Activated CD8-positive, alpha-beta memory T cell treated with anti-CD3 and anti-CD28 coated beads, Interleukin-2, amount 10 ng/mL, durations not matched to agents 7 days and 5 days (primary cell): ENCODE data around the gene TNS3. TPM values are rescaled to one million over a fixed set of nuclear protein-coding genes. Genes with fewer than 3 reads are reported as not detected.

ENCODE experiments used
- ATAC-seq: fragments of 150-1000 bp; cut with Tn5 transposase; one replicate; pipeline ENCODE4 v1.10.0; 2021; ENCODE audit warnings: moderate library complexity
- CTCF ChIA-PET: fragments of 350-600 bp; sonication (Branson Sonifier 250); formaldehyde crosslinking; loops from one replicate; lab custom pipeline; 2021; ENCODE audit warnings: antibody characterized with exemption; lab: Charles Lee
- DNase-seq: peaks from one replicate; pipeline ENCODE4 v3.0.0-alpha.2; 2020
- H3K27ac Mint-ChIP-seq: one replicate; pipeline ENCODE4 v1.8.0; 2021; ENCODE audit warnings: mild to moderate bottlenecking, mixed read lengths
- H3K27me3 Mint-ChIP-seq: one replicate; pipeline ENCODE4 v1.8.0; 2021; ENCODE audit warnings: mixed read lengths
- H3K36me3 Mint-ChIP-seq: one replicate; pipeline ENCODE4 v1.8.0; 2021; ENCODE audit warnings: mild to moderate bottlenecking, mixed read lengths
- H3K4me1 Mint-ChIP-seq: one replicate; pipeline ENCODE4 v1.8.0; 2021; ENCODE audit warnings: mixed read lengths
- H3K4me3 Mint-ChIP-seq: one replicate; pipeline ENCODE4 v1.8.0; 2021; ENCODE audit warnings: mild to moderate bottlenecking, moderate library complexity, mixed read lengths
- H3K9me3 Mint-ChIP-seq: one replicate; pipeline ENCODE4 v1.8.0; 2022; ENCODE audit warnings: low read depth, mixed read lengths
- total RNA-seq, 2 experiments: library from RNA; stranded (reverse); gene quantifications; one replicate each; pipeline ENCODE4 v1.2.3, GENCODE V29; 2021

Gene TNS3
- total RNA-seq, 2 experiments from 2014 or later = 0.23 to 2.6 TPM

- no peak for DNase-seq
- no peaks in the 10 kb centered on the region for H3K27me3 Mint-ChIP-seq
- H3K27ac Mint-ChIP-seq = no peak overlapping the region
- ATAC-seq = no peak
- no peaks in the 10 kb centered on the region for H3K4me1 Mint-ChIP-seq
- no peaks in the 10 kb centered on the region for H3K9me3 Mint-ChIP-seq
- H3K4me3 Mint-ChIP-seq = no peak overlapping the region
- CTCF ChIA-PET = no interaction called here
- H3K36me3 Mint-ChIP-seq = no peaks in the 10 kb centered on the region
Measured at GRCh38 chr7:47402941-47403866, 178.7 kb downstream of the TNS3 start.

GRCh38 chr7:47401611-47402570 lies 180.0 kb downstream of the TNS3 start:
- no peaks in the 10 kb centered on the region for H3K9me3 Mint-ChIP-seq
- H3K4me3 Mint-ChIP-seq = no peak overlapping the region
- no peaks in the 10 kb centered on the region for H3K27me3 Mint-ChIP-seq
- H3K27ac Mint-ChIP-seq = no peak overlapping the region
- no peak for DNase-seq
- no peak for ATAC-seq
- CTCF ChIA-PET = interaction anchor here (1.0 kb wide), 1 partner anchor 9 kb away, joined by 3 read pairs; no protein-coding TSS in a partner anchor
- H3K4me1 Mint-ChIP-seq = no peaks in the 10 kb centered on the region
- no peaks in the 10 kb centered on the region for H3K36me3 Mint-ChIP-seq

DNA sequence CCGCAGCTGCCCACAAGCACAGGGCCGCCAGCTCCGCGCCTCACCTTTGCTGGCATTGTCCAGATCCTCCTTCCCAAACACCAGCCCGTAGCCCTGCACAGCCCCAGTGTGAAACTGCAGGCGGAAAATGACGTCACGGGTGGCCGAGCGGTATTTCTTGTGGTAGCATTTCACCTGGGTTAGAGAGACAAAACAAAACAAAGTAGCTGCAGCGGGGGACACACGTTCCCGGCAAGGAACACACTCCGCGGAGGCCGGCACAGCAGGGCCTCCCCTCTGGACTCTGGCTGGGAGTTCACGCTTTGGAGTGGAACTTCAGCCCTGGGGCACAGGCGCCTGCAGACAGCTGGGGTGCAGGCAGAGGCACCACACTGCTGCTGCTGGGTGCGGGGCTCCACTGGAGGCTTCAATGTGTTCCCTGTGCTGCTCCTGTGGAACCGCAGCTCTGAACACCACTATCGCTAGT lies 181.1 kb downstream of the TNS3 start:
- no peaks in the 10 kb centered on the region for H3K4me1 Mint-ChIP-seq
- CTCF ChIA-PET = interaction anchor here (1.0 kb wide), 1 partner anchor 10 kb away, joined by 3 read pairs; no protein-coding TSS in a partner anchor
- ATAC-seq = no peak
- H3K36me3 Mint-ChIP-seq = no peaks in the 10 kb centered on the region
- no peak overlapping the region for H3K4me3 Mint-ChIP-seq
- no peak overlapping the region for H3K27ac Mint-ChIP-seq
- no peak for DNase-seq
- H3K27me3 Mint-ChIP-seq = no peaks in the 10 kb centered on the region
- no peaks in the 10 kb centered on the region for H3K9me3 Mint-ChIP-seq

DNA sequence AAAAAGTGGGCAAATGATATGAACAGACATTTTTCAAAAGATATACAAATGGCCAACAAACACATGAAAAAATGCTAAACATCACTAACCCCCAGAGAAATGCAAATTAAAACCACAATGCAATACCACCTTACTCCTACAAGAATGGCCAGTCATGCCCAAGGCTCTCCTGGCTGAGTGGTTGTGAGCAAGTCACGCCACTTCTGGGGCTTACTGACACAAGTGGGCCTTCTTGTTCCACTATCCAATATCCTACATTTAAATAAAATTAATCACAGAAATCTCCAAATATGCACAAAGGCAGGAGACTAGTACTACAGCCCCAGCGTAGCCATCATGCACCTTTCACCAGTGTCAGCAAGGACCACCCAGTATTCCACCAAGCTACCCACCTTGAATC lies 181.9 kb downstream of the TNS3 start:
- Mint-ChIP-seq H3K4me1 (no peaks in the 10 kb centered on the region), H3K36me3 (no peaks in the 10 kb centered on the region), H3K4me3 (no peak overlapping the region), H3K9me3 (no peaks in the 10 kb centered on the region), H3K27me3 (no peaks in the 10 kb centered on the region), H3K27ac (no peak overlapping the region)
- no peak for ATAC-seq
- no peak for DNase-seq
- CTCF ChIA-PET = no interaction called here

DNA sequence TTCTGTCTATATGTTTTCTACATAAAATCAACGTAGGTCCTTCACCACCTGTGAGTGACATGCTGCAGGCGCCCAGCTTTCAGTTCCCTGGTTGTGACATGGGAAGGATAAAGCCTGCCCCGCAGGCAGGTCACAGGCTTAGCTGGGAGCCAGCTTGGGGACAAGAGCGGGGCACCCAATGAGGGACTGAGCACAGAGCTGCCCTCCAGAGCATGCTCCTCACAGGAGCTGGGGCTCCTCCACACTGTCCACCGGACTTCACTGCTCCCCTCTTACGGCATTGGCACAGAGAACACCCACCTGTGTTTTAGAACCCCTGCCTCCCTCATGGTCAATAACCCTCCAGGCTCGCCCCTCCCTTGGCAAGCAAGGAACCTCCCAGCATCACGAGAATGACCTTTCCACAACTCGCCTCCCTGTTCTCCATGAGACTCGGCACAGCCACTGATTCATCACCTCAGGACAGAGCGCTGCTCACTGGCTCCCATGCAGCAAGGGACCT lies 187.1 kb downstream of the TNS3 start:
- no peaks in the 10 kb centered on the region for H3K27me3 Mint-ChIP-seq
- H3K9me3 Mint-ChIP-seq = no peaks in the 10 kb centered on the region
- H3K36me3 Mint-ChIP-seq = no peaks in the 10 kb centered on the region
- ATAC-seq (no peak), DNase-seq (no peak)
- H3K27ac Mint-ChIP-seq = no peak overlapping the region
- H3K4me1 Mint-ChIP-seq = no peaks in the 10 kb centered on the region
- no peak overlapping the region for H3K4me3 Mint-ChIP-seq
- CTCF ChIA-PET = no interaction called here

- no peaks in the 10 kb centered on the region for H3K9me3 Mint-ChIP-seq
- CTCF ChIA-PET = no interaction called here
- DNase-seq = no peak
- no peaks in the 10 kb centered on the region for H3K36me3 Mint-ChIP-seq
- no peak overlapping the region for H3K27ac Mint-ChIP-seq
- H3K27me3 Mint-ChIP-seq = no peaks in the 10 kb centered on the region
- no peak overlapping the region for H3K4me3 Mint-ChIP-seq
- no peak for ATAC-seq
- H3K4me1 Mint-ChIP-seq = no peaks in the 10 kb centered on the region
Measured at GRCh38 chr7:47394216-47394615, 187.7 kb downstream of the TNS3 start.

- Mint-ChIP-seq H3K4me1 (no peaks in the 10 kb centered on the region), H3K4me3 (no peak overlapping the region), H3K36me3 (no peaks in the 10 kb centered on the region), H3K27ac (no peak overlapping the region), H3K27me3 (no peaks in the 10 kb centered on the region), H3K9me3 (no peaks in the 10 kb centered on the region)
- ATAC-seq = no peak
- no peak for DNase-seq
- CTCF ChIA-PET = no interaction called here
Measured at GRCh38 chr7:47393406-47393805, 188.5 kb downstream of the TNS3 start.

- H3K4me3 Mint-ChIP-seq = no peak overlapping the region
- no peaks in the 10 kb centered on the region for H3K4me1 Mint-ChIP-seq
- H3K27me3 Mint-ChIP-seq = no peaks in the 10 kb centered on the region
- H3K36me3 Mint-ChIP-seq = no peaks in the 10 kb centered on the region
- DNase-seq = no peak
- CTCF ChIA-PET = interaction anchor here (1.2 kb wide), 1 partner anchor 10 kb away, joined by 3 read pairs; no protein-coding TSS in a partner anchor
- no peak for ATAC-seq
- no peak overlapping the region for H3K27ac Mint-ChIP-seq
- H3K9me3 Mint-ChIP-seq = no peaks in the 10 kb centered on the region
Measured at GRCh38 chr7:47392241-47392759, 189.6 kb downstream of the TNS3 start.

GRCh38 chr7:47391726-47392125 lies 190.2 kb downstream of the TNS3 start:
- Mint-ChIP-seq H3K9me3 (no peaks in the 10 kb centered on the region), H3K4me3 (no peak overlapping the region), H3K27me3 (no peaks in the 10 kb centered on the region), H3K36me3 (no peaks in the 10 kb centered on the region), H3K27ac (no peak overlapping the region), H3K4me1 (no peaks in the 10 kb centered on the region)
- CTCF ChIA-PET = interaction anchor here (1.2 kb wide), 1 partner anchor 10 kb away, joined by 3 read pairs; no protein-coding TSS in a partner anchor
- ATAC-seq (no peak), DNase-seq (no peak)

DNA sequence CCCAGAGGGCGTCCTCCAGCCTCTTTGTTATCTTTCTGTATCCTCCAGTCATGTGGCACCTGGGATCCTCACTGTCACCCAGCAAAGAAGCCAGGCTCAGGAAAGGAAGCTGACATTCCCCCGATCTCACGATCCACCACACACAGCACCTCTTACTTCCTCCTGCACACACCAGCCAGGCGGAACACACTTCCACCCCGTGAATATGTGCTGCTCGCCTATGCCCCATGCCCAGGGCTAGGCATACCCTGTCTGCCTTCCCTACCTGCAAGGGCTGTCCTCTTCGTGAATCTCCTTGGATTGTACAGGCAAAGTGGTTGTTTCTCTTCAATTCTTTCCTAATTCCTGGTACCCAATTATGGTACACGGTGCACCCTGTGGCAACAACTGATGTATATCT lies 191.0 kb downstream of the TNS3 start:
- CTCF ChIA-PET = no interaction called here
- ATAC-seq = no peak
- H3K4me3 Mint-ChIP-seq = no peak overlapping the region
- no peaks in the 10 kb centered on the region for H3K27me3 Mint-ChIP-seq
- H3K36me3 Mint-ChIP-seq = no peaks in the 10 kb centered on the region
- no peaks in the 10 kb centered on the region for H3K9me3 Mint-ChIP-seq
- DNase-seq = no peak
- H3K27ac Mint-ChIP-seq = no peak overlapping the region
- H3K4me1 Mint-ChIP-seq = no peaks in the 10 kb centered on the region

GRCh38 chr7:47389923-47390630 lies 191.8 kb downstream of the TNS3 start:
- DNase-seq (no peak), ATAC-seq (no peak)
- Mint-ChIP-seq H3K4me1 (no peaks in the 10 kb centered on the region), H3K9me3 (no peaks in the 10 kb centered on the region), H3K27me3 (no peaks in the 10 kb centered on the region), H3K36me3 (no peaks in the 10 kb centered on the region), H3K27ac (no peak overlapping the region), H3K4me3 (no peak overlapping the region)
- CTCF ChIA-PET = no interaction called here

DNA sequence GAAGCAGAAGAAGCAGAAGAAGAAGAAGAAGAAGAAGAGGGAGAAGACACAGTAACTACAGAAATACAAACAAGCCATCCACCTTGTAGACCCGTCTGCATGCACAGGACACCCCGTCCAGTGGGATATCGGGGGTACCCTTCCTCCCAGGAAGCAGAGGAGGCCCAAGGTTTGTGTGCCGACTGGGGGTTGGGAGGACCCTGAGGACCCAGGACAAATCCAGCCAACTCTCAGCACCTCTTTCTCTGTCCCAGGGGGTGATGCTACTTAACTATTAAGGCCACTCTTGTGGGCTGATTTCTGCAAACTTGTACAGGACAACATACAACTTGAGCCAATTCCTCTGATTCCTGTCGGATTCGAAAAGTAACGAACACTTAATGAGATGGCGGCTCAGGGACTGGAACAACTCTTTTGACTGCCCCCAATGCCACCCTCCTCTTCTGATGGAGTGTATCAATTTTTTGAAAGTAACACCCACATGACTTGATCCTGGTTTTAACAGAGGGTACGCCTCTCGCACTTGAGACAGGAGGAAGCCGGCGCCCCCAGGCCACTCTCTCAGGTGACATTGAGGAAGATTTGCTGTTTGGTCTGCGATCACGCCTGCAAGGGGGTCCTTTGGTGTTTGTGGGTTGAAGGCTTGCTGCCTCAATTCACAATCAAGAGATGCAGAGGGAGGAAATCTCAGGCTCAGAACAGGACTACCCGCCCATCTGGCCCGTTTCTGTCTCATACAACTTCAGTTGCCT lies 192.6 kb downstream of the TNS3 start:
- no peaks in the 10 kb centered on the region for H3K4me1 Mint-ChIP-seq
- no peaks in the 10 kb centered on the region for H3K36me3 Mint-ChIP-seq
- DNase-seq (no peak), ATAC-seq (no peak)
- CTCF ChIA-PET = no interaction called here
- no peak overlapping the region for H3K27ac Mint-ChIP-seq
- no peak overlapping the region for H3K4me3 Mint-ChIP-seq
- no peaks in the 10 kb centered on the region for H3K9me3 Mint-ChIP-seq
- no peaks in the 10 kb centered on the region for H3K27me3 Mint-ChIP-seq
